Testis (tissue), 3 donors: Measurements from ENCODE around the gene ESCO1. TPM values are rescaled to one million over a fixed set of nuclear protein-coding genes. Genes with fewer than 3 reads are reported as not detected.

Experiments
- DNase-seq: peaks from one replicate; pipeline ENCODE4 v3.0.0-alpha.2; 2019
- H3K27ac ChIP-seq, 2 donors: fragments of 200-600 bp; sonication (generic); one replicate each; pipeline ENCODE4 v1.5.1; 2019
- H3K27me3 ChIP-seq: fragments of 200-600 bp; sonication (generic); one replicate; pipeline ENCODE4 v1.5.1; 2019
- H3K36me3 ChIP-seq: fragments of 200-600 bp; sonication (generic); one replicate; pipeline ENCODE4 v1.5.1; 2017; ENCODE audit warnings: low read depth; ENCODE audit errors: missing control alignments
- H3K4me1 ChIP-seq: fragments of 200-600 bp; sonication (generic); one replicate; pipeline ENCODE4 v1.5.1; 2019
- H3K4me3 ChIP-seq, 2 donors: fragments of 200-600 bp; sonication (generic); one replicate each; pipeline ENCODE4 v1.5.1; 2017 to 2019
- H3K9me3 ChIP-seq: fragments of 200-600 bp; sonication (generic); one replicate; pipeline ENCODE4 v1.5.1; 2017
- POLR2A ChIP-seq: fragments of 450-650 bp; IDR thresholded peaks from one replicate; pipeline ENCODE4 v1.6.1; 2017; ENCODE audit warnings: antibody characterized with exemption, mild to moderate bottlenecking, moderate library complexity
- WGBS, 2 donors: methylation state at CpG; one replicate each; pipeline ENCODE4 v1.1.5; 2018; 5-methylcytosine and 5-hydroxymethylcytosine counted together
- intact Hi-C: fragments of 100-400 bp; cut with DNase I; formaldehyde crosslinking; loops from one replicate; pipeline ENCODE4 v1.15.1; 2023; ENCODE audit warnings: low total_unique reads
- polyA plus RNA-seq: library from polyadenylated mRNA; stranded (reverse); fragments of 350-450 nt; fragmentation: Illumina TruSeq; extraction: RNeasy Lipid Tissue Mini Kit (QIAGEN cat#74804); gene quantifications from one replicate; pipeline ENCODE4 v1.2.3, GENCODE V29; 2014; ENCODE audit warnings: low read depth, low replicate concordance; ENCODE audit not compliant: insufficient read depth
- total RNA-seq, 2 donors: library from RNA; depleted of rRNA; stranded (reverse); fragments of >200 nt; gene quantifications; one replicate each; pipeline ENCODE4 v1.2.3, GENCODE V29; 2016
- TF ChIP-seq, protein P1 (sequence below), 3 experiments: fragments of 450-650 bp in 2 of 3; fragments of 200-600 bp in 1 of 3; sonication (generic) in 1 of 3; IDR thresholded peaks; one replicate each; pipeline ENCODE4 v1.5.1; 2016 to 2019; ENCODE audit warnings: antibody characterized with exemption in 3 of 3, mild to moderate bottlenecking in 2 of 3, moderate library complexity in 1 of 3

The ESCO1 gene
- total and polyA plus RNA-seq, 3 donors from 2014 or later, result 13.1 to 55.9 (median 43.0) TPM

DNA sequence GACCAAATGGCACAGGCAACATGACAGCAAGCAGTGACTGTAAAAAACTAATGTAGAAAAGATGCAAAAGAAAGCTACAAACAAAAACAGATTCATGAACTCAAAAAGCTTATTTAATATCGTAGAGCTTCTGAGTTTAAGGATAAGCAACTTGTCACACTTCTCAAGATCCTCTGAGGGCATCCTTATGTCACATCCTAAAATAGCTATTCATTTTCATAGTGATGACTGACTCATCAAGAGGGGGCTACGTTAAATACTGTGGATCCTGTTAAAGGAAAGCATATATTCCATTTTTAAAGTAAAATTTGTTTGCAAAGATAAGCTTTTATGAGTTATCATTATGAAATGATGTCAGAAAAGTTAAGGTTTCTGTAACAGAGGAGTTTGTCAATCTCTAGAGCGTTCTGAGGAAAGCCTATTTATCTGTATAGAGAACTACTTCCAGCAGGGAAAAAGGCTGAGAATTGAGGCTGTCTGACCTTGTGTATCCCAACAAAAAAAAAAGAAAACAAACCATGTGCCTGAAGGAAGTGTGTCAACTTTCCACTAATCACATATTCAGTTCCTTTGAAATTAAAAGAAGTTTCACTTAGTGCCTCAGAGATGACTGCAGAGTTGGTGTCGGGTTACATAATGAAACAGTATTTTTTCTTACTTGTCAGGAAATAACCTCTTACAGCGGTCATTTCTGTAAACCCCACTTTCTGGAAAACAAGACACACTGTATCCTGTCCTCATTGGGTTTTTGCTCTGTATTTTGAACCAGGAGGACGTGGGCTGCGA is 115.5 kb downstream of the ESCO1 start:
- H3K36me3 ChIP-seq, result no peaks in the 10 kb centered on the region
- WGBS, 2 donors, result 75 to 76% methylated on average over 7 of the region's 7 CpGs
- H3K9me3 ChIP-seq, result no peaks in the 10 kb centered on the region
- no peak overlapping the region for H3K4me3 ChIP-seq
- no peaks in the 10 kb centered on the region for H3K4me1 ChIP-seq
- intact Hi-C loops, result no loop called here
- H3K27me3 ChIP-seq, result no peaks in the 10 kb centered on the region
- no peak overlapping the region for H3K27ac ChIP-seq
- no peak for DNase-seq
- no peak for TF ChIP-seq POLR2A
- TF ChIP-seq, protein P1, sequence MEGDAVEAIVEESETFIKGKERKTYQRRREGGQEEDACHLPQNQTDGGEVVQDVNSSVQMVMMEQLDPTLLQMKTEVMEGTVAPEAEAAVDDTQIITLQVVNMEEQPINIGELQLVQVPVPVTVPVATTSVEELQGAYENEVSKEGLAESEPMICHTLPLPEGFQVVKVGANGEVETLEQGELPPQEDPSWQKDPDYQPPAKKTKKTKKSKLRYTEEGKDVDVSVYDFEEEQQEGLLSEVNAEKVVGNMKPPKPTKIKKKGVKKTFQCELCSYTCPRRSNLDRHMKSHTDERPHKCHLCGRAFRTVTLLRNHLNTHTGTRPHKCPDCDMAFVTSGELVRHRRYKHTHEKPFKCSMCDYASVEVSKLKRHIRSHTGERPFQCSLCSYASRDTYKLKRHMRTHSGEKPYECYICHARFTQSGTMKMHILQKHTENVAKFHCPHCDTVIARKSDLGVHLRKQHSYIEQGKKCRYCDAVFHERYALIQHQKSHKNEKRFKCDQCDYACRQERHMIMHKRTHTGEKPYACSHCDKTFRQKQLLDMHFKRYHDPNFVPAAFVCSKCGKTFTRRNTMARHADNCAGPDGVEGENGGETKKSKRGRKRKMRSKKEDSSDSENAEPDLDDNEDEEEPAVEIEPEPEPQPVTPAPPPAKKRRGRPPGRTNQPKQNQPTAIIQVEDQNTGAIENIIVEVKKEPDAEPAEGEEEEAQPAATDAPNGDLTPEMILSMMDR (IDR thresholded peaks at IDR 0.05), result no peak

DNA sequence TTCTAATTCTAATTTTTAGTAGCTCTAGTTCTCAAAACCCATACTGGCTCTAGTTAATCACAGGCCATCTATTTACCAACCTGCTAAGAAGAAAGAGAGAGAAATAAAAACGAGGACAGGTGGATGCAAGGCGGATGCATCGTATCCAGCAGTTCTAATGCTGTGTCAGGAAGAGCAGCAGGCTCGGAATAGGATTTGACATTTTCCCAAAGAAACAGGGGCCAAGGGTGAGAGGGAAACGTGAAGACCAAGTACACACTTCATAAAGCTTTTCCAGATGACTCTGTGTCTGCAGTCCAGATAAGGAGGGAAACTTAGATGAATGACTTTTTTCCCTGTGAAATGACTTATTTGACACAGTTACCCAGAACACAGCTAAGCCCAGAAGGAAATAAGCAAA is 117.5 kb downstream of the ESCO1 start:
- 76 to 82% methylated on average over 5 of the region's 5 CpGs for WGBS, 2 donors
- no peak for DNase-seq
- Histone ChIP-seq H3K4me3 (no peak overlapping the region), H3K27ac (no peak overlapping the region), H3K9me3 (no peaks in the 10 kb centered on the region), H3K4me1 (no peaks in the 10 kb centered on the region), H3K27me3 (no peaks in the 10 kb centered on the region), H3K36me3 (no peaks in the 10 kb centered on the region)
- no peak for TF ChIP-seq POLR2A
- TF ChIP-seq, protein P1 (IDR thresholded peaks at IDR 0.05), result no peak
- intact Hi-C loops, result no loop called here

DNA sequence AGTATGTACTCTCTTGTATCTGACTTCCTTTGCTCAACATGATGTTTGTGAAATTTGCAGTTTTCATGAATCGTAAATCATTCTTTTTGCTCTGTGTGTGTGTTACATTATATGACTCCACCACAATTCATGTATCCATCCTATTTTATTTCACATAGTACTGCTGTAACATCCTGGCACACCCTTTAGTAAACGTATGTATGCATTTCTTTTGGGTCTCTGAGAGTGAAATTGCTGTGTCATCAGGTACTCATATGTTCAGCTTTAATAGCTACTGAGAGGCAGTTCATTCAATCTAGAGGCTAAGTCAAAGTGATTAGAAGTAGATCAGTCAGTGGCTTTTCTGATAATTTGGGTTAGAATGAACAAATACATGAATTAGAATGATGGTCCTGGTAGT is 118.8 kb downstream of the ESCO1 start:
- H3K9me3 ChIP-seq, result no peaks in the 10 kb centered on the region
- TF ChIP-seq POLR2A, result no peak
- TF ChIP-seq, protein P1 (IDR thresholded peaks at IDR 0.05), result no peak
- WGBS, 2 donors, result 81 to 87% methylated on average over 2 of the region's 2 CpGs

DNA sequence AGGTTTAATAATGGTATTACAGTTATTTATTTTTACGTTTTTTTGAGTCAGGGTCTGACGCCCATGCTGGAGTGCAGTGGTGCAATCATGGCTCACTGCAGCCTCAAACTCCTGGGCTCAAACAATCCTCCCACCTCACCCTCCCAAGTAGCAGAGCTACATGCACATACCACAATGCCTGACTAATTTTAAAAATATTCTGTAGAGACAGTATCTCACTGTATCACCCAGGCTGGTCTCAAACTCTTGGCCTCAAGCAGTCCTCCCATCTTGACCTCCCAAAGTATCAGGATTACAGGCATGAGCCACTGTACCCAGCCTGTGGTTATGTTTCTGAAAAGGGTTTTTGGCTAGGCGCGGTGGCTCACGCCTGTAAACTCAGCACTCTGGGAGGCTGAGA is 120.8 kb downstream of the ESCO1 start:
- H3K4me1 ChIP-seq, result no peaks in the 10 kb centered on the region
- TF ChIP-seq POLR2A, result no peak
- TF ChIP-seq, protein P1 (IDR thresholded peaks at IDR 0.05), result no peak
- DNase-seq, result no peak
- H3K27me3 ChIP-seq, result no peaks in the 10 kb centered on the region
- 84 to 96% methylated on average over 5 of the region's 5 CpGs for WGBS, 2 donors
- no peak overlapping the region for H3K27ac ChIP-seq
- H3K36me3 ChIP-seq, result no peaks in the 10 kb centered on the region
- no peak overlapping the region for H3K4me3 ChIP-seq
- intact Hi-C loops, result no loop called here
- no peaks in the 10 kb centered on the region for H3K9me3 ChIP-seq

More for the DNA sequence above, 118.8 kb downstream of the ESCO1 start:
- Histone ChIP-seq H3K27me3 (no peaks in the 10 kb centered on the region), H3K4me3 (no peak overlapping the region), H3K27ac (no peak overlapping the region), H3K4me1 (no peaks in the 10 kb centered on the region), H3K36me3 (no peaks in the 10 kb centered on the region)
- DNase-seq, result no peak
- intact Hi-C loops, result no loop called here

Other genes starting within 250 kb of the ESCO1 start
- 10 to 100 TPM; 12.4 to 18.0 TPM for gene SNRPD1, start 11.6 kb upstream of the ESCO1 start, total RNA-seq
- gene SNRPD1, start 11.6 kb upstream of the ESCO1 start, polyA plus RNA-seq, result 101 TPM
- 10 to 100 TPM in 1 of 2 donors, 1 to 10 TPM in 1; 10.0 to 12.2 TPM for gene ABHD3, start 104.1 kb upstream of the ESCO1 start, total RNA-seq
- gene ABHD3, start 104.1 kb upstream of the ESCO1 start, polyA plus RNA-seq, result 13.5 TPM
- gene MIB1, start 140.1 kb upstream of the ESCO1 start, total RNA-seq, result 10 to 100 TPM; 40.7 to 48.8 TPM
- gene MIB1, start 140.1 kb upstream of the ESCO1 start, polyA plus RNA-seq, result 16.5 TPM